ENCODE data around the gene FATE1.

DNA sequence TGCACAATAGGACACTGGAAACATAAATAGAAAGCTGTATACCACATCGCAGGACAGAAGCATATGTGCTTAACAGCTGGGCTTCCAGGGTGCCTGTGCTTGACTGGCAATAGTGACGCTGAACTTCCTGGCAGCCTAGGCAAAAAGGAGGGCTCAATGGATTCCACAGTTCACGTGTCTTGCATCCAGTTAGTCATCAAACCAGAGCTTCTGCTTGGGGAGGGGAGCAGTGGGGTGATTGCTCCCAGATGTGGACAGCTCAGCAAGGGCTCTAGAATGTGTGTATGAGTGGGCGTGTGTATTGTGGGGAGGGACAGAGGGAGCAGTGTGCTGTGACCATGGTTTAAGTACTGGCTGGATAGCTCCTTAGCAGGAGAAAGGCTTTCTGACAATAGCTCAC lies 18.3 kb upstream of the FATE1 start:
- TF ChIP-seq POLR2AphosphoS5 (IDR thresholded peaks at IDR 0.05; ENCODE audit: low read depth, low read length) (no peak), POLR2A (IDR thresholded peaks at IDR 0.05; ENCODE audit: low read depth, low read length) (no peak), TAF1 (IDR thresholded peaks at IDR 0.05; ENCODE audit: low read depth, low read length) (no peak)
